RWPE2 (cell line): Measurements from ENCODE around the gene LEUTX.

Experiments used
- ATAC-seq: fragments of 200-7000 bp; cut with Tn5 transposase; 3 replicates; pipeline ENCODE4 v1.9.1; 2021; ENCODE audit warnings: low read depth
- DNase-seq: peaks from one replicate; pipeline ENCODE4 v3.0.0-alpha.2; 2020; ENCODE audit warnings: low spot score
- H3K27ac ChIP-seq: fragments of 450-650 bp; 2 replicates; pipeline ENCODE4 v1.5.1; 2017; ENCODE audit warnings: mild to moderate bottlenecking; ENCODE audit not compliant: poor library complexity, severe bottlenecking
- H3K27me3 ChIP-seq: fragments of 250-450 bp; sonication (Bioruptor Pico); 2 replicates; pipeline ENCODE4 v1.5.1; 2021; ENCODE audit warnings: mild to moderate bottlenecking, moderate library complexity; ENCODE audit not compliant: insufficient read depth, poor library complexity, severe bottlenecking
- H3K36me3 ChIP-seq: fragments of 250-450 bp; sonication (Bioruptor Pico); 2 replicates; pipeline ENCODE4 v1.5.1; 2020; ENCODE audit warnings: low read depth, mild to moderate bottlenecking, moderate library complexity
- H3K4me1 ChIP-seq: fragments of 250-450 bp; sonication (Bioruptor Pico); 2 replicates; pipeline ENCODE4 v1.5.1; 2021; ENCODE audit warnings: mild to moderate bottlenecking, moderate library complexity; ENCODE audit not compliant: insufficient read depth, poor library complexity, severe bottlenecking
- H3K4me3 ChIP-seq: fragments of 250-450 bp; sonication (Bioruptor Pico); 2 replicates; pipeline ENCODE4 v1.5.1; 2021; ENCODE audit warnings: mild to moderate bottlenecking, moderate library complexity; ENCODE audit not compliant: severe bottlenecking
- H3K9me3 ChIP-seq: fragments of 250-450 bp; sonication (Bioruptor Pico); 2 replicates; pipeline ENCODE4 v1.5.1; 2021; ENCODE audit warnings: mild to moderate bottlenecking, moderate library complexity; ENCODE audit not compliant: severe bottlenecking
- CTCF ChIP-seq: fragments of 450-650 bp; IDR thresholded peaks from one replicate; pipeline ENCODE4 v1.5.1; 2017; ENCODE audit warnings: mild to moderate bottlenecking, moderate library complexity; ENCODE audit not compliant: poor library complexity, severe bottlenecking

LEUTX gene

GRCh38 chr19:39830406-39830805, 51.8 kb downstream of the LEUTX start:
- Histone ChIP-seq H3K27me3 (no peaks in the 10 kb centered on the region), H3K4me3 (no peak overlapping the region)

GRCh38 chr19:39830847-39831246, 52.2 kb downstream of the LEUTX start:
- Histone ChIP-seq H3K4me1 (no peaks in the 10 kb centered on the region), H3K9me3 (no peaks in the 10 kb centered on the region), H3K27me3 (no peaks in the 10 kb centered on the region), H3K36me3 (peaks cover 45% of the 10 kb centered on the region), H3K27ac (no peak overlapping the region), H3K4me3 (no peak overlapping the region)
- DNase-seq = no peak
- TF ChIP-seq CTCF = no peak
- ATAC-seq = no peak

More at GRCh38 chr19:39830406-39830805, 51.8 kb downstream of the LEUTX start:
- no peak for TF ChIP-seq CTCF
- DNase-seq (peak; percentile 51), ATAC-seq (no peak)
- H3K27ac ChIP-seq = no peak overlapping the region
- no peaks in the 10 kb centered on the region for H3K4me1 ChIP-seq
- no peaks in the 10 kb centered on the region for H3K9me3 ChIP-seq
- H3K36me3 ChIP-seq = peaks cover 40% of the 10 kb centered on the region

- H3K36me3 ChIP-seq = peaks cover 51% of the 10 kb centered on the region
- no peaks in the 10 kb centered on the region for H3K27me3 ChIP-seq
- peak; percentile 38 for DNase-seq
- H3K4me3 ChIP-seq = no peak overlapping the region
- no peak for ATAC-seq
- no peaks in the 10 kb centered on the region for H3K9me3 ChIP-seq
- H3K4me1 ChIP-seq = no peaks in the 10 kb centered on the region
- H3K27ac ChIP-seq = no peak overlapping the region
- TF ChIP-seq CTCF = no peak
Measured at GRCh38 chr19:39831679-39832078, 53.0 kb downstream of the LEUTX start.

- peak overlapping the region; percentile 52 for H3K27ac ChIP-seq
- H3K4me3 ChIP-seq = peak overlapping the region; percentile 72
- no peak for TF ChIP-seq CTCF
- no peaks in the 10 kb centered on the region for H3K27me3 ChIP-seq
- no peaks in the 10 kb centered on the region for H3K4me1 ChIP-seq
- H3K36me3 ChIP-seq = peaks cover 57% of the 10 kb centered on the region
- no peak for ATAC-seq
- DNase-seq = peak; percentile 7
- no peaks in the 10 kb centered on the region for H3K9me3 ChIP-seq
Measured at GRCh38 chr19:39832341-39833083, 53.9 kb downstream of the LEUTX start.

- Histone ChIP-seq H3K4me1 (no peaks in the 10 kb centered on the region), H3K27ac (peak overlapping the region; percentile 52), H3K4me3 (peak overlapping the region; percentile 72), H3K9me3 (no peaks in the 10 kb centered on the region), H3K36me3 (peaks cover 62% of the 10 kb centered on the region), H3K27me3 (no peaks in the 10 kb centered on the region)
- DNase-seq = no peak
- peak; percentile 14 for ATAC-seq
- TF ChIP-seq CTCF = no peak
Measured at GRCh38 chr19:39833160-39833463, 54.5 kb downstream of the LEUTX start.
